GM12874 (cell line): Measurements from ENCODE around the gene NDUFB1.

Experiments used
- CTCF ChIP-seq: IDR thresholded peaks from 2 replicates; pipeline ENCODE4 v1.5.1; 2011; ENCODE audit warnings: low read depth, mild to moderate bottlenecking, control low read depth, low read length, moderate library complexity; ENCODE audit not compliant: insufficient read depth

NDUFB1 gene

DNA sequence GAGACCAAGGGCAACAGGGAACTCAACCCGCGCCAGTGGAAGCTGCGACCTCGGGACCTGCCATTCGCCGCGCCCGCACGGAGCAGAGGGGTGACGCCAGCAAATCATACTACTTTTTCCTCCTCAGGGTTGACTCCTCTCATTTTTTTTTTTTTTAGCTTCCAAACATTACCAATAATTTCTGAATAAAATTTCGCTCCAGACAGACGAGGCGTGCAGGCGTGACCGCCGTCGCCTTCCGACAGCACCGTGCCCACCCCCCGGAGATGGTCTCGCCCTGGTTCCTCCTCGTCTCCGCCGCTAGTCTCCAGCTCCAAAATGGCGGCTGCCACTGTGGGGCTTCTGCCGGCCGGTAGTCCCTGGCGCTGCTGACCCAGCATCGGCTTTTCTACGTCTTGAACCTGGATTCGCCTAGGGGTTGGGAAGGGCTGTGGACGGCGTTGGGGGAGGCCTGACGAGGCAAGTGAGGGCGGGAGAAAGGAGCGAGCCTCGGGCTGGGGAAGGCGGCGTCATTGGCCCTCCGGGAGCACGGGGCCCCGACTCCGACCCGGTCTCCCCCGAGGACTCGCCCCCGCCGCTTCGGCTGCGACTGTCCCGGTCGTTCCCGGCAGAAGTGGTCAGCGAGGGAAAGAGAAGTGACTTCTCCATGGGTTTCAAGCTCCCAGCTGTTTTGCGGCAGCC, at the start of gene NDUFB1, which contains the start of gene CPSF2:
NDUFB1 (minus strand) TSS at position 37 of the 681 bp plus-strand sequence. CDS start 4,069 bp downstream, outside the sequence.
CPSF2 (plus strand) TSS at position 300 of the 681 bp plus-strand sequence. CDS start 9,016 bp downstream, outside the sequence.
- no peak for TF ChIP-seq CTCF

DNA sequence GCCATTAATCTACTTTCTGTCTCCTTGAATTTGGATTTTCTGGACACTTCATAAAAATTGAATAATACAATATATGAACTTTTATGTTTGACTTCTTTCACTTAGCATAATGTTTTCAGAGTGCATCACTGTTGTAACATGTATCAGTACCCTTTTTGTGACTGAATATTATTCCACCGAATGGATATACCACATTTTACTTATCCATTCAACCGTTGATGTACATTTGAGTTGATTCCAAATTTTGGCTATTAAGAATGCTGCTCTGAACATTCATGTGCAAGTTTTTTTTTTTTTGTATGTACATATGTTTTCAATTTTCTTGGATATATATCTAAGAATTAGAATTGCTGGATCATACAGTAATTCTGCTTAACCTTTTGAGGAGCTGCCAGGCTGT, 43.5 kb upstream of the NDUFB1 start:
- TF ChIP-seq CTCF = no peak

- no peak for TF ChIP-seq CTCF
Observed at GRCh38 chr14:92161521-92161920, 40.0 kb upstream of the NDUFB1 start.

GRCh38 chr14:92160619-92161018, 39.1 kb upstream of the NDUFB1 start:
- no peak for TF ChIP-seq CTCF

DNA sequence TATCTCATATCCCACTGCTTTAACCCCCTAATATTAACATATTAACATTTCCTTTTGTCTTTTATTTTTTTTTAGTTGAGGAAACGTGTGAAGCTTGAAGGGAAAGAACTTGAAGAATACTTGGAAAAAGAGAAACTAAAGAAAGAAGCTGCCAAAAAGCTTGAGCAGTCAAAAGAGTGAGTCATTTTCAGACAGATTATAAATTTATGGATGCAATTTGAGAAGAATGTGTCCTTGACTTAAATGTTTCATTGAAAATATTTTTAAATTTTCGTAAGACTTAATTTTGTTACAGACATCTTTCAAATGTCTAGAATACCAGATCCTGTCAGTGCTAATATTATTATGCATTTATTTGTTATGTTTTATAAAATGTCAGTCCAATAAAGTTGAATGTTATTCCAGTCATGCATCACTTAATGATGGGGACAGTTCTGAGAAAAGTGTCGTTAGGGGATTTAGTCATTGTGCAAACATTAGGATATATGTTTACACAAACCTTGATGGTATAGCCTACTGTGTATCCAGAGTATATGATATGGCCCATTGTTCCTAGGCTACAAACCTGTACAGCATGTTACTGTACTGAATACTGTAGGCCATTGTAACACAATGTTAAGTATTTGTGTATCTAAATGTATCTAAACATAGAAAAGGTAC, 32.9 kb upstream of the NDUFB1 start:
- no peak for TF ChIP-seq CTCF

DNA sequence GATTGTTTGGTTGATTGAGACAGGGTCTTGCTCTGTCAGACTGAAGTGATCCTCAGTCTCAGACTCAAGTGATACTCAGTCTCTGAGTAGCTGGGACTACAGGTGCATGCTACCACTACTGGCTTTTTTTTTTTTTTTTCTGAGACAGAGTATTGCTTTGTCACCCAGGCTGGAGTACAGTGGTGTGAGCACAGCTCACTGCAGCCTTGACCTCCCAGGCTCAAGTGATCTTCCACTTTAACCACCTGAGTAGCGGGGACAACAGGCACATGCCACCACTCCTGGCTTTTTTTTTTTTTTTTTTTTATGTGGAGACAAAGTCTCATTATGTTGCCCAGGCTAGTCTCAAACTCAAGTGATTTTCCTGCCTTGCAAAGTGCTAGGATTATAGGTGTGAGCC, 32.1 kb upstream of the NDUFB1 start:
- no peak for TF ChIP-seq CTCF

DNA sequence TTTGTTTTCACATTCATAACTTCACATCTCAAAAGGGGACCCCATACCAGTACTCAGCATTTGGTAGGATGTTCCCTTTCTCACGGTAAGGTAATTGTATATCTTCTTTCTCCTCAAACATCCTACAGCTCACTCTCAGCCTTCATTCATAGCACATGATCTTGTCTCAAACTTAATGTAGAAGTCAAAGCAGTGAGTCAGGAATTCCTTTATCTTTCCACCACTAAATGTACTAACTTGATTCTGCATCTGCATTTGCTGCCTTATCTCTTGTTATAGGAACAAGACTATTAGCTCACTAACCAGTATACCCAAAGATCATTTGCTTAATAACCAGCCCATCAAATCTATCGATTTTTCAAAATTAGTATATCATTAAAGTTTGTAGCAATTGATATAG, 23.2 kb upstream of the NDUFB1 start:
- TF ChIP-seq CTCF = no peak
